ENCODE measurements around the gene FYN.

FYN gene

GRCh38 chr6:111674413-111674812, 198.8 kb downstream of the FYN start:
- H3K4me3 ChIP-seq (ENCODE audit: low read depth, low read length): no peak overlapping the region
- H3K27ac ChIP-seq (ENCODE audit: low read depth, low read length): no peak overlapping the region
- no peaks in the 10 kb centered on the region for H3K27me3 ChIP-seq (ENCODE audit: control insufficient read depth, insufficient read depth, low read length)
- H3K9ac ChIP-seq (ENCODE audit: low read depth, low read length): no peak overlapping the region
- peaks cover 31% of the 10 kb centered on the region for H3K36me3 ChIP-seq (ENCODE audit: control insufficient read depth, insufficient read depth, low read length)
- no peaks in the 10 kb centered on the region for H3K9me3 ChIP-seq (ENCODE audit: control insufficient read depth, insufficient read depth, low read length)
- H3K4me1 ChIP-seq (ENCODE audit: control insufficient read depth, insufficient read depth, low read length): peaks cover 31% of the 10 kb centered on the region

DNA sequence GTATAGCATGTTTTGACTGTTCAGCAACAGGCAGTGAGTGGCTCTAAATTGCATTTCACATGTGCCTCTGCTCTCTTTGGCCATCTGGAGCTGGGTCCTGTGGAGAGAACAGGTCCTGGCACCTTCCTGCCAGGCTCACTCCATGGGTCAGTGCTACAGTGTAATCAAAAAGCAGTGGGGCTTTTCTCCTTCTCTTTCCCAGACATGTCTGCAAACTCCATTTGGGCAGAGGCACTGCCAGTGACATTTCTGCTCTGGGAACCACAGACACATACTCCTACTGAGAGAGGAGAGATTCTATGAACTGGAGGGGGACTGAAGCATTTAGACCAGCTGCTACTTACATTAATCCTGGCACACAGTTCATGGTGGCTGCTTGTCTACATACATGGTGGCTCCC, 199.3 kb downstream of the FYN start:
- peaks cover 31% of the 10 kb centered on the region for H3K4me1 ChIP-seq (ENCODE audit: control insufficient read depth, insufficient read depth, low read length)
- H3K36me3 ChIP-seq (ENCODE audit: control insufficient read depth, insufficient read depth, low read length): peaks cover 31% of the 10 kb centered on the region
- no peaks in the 10 kb centered on the region for H3K9me3 ChIP-seq (ENCODE audit: control insufficient read depth, insufficient read depth, low read length)
- no peak overlapping the region for H3K4me3 ChIP-seq (ENCODE audit: low read depth, low read length)
- no peak overlapping the region for H3K9ac ChIP-seq (ENCODE audit: low read depth, low read length)
- H3K27ac ChIP-seq (ENCODE audit: low read depth, low read length): no peak overlapping the region
- H3K27me3 ChIP-seq (ENCODE audit: control insufficient read depth, insufficient read depth, low read length): no peaks in the 10 kb centered on the region

- Histone ChIP-seq H3K27me3 (ENCODE audit: control insufficient read depth, insufficient read depth, low read length) (no peaks in the 10 kb centered on the region), H3K27ac (ENCODE audit: low read depth, low read length) (no peak overlapping the region), H3K9ac (ENCODE audit: low read depth, low read length) (no peak overlapping the region), H3K4me3 (ENCODE audit: low read depth, low read length) (no peak overlapping the region), H3K9me3 (ENCODE audit: control insufficient read depth, insufficient read depth, low read length) (no peaks in the 10 kb centered on the region), H3K4me1 (ENCODE audit: control insufficient read depth, insufficient read depth, low read length) (peaks cover 31% of the 10 kb centered on the region), H3K36me3 (ENCODE audit: control insufficient read depth, insufficient read depth, low read length) (peaks cover 31% of the 10 kb centered on the region)
Observed at GRCh38 chr6:111673532-111673931, 199.7 kb downstream of the FYN start.

GRCh38 chr6:111672761-111673450, 200.3 kb downstream of the FYN start:
- Histone ChIP-seq H3K4me3 (ENCODE audit: low read depth, low read length) (no peak overlapping the region), H3K9ac (ENCODE audit: low read depth, low read length) (no peak overlapping the region), H3K36me3 (ENCODE audit: control insufficient read depth, insufficient read depth, low read length) (peaks cover 31% of the 10 kb centered on the region), H3K27ac (ENCODE audit: low read depth, low read length) (peak overlapping the region; percentile 37), H3K27me3 (ENCODE audit: control insufficient read depth, insufficient read depth, low read length) (no peaks in the 10 kb centered on the region), H3K9me3 (ENCODE audit: control insufficient read depth, insufficient read depth, low read length) (no peaks in the 10 kb centered on the region), H3K4me1 (ENCODE audit: control insufficient read depth, insufficient read depth, low read length) (peaks cover 31% of the 10 kb centered on the region)

DNA sequence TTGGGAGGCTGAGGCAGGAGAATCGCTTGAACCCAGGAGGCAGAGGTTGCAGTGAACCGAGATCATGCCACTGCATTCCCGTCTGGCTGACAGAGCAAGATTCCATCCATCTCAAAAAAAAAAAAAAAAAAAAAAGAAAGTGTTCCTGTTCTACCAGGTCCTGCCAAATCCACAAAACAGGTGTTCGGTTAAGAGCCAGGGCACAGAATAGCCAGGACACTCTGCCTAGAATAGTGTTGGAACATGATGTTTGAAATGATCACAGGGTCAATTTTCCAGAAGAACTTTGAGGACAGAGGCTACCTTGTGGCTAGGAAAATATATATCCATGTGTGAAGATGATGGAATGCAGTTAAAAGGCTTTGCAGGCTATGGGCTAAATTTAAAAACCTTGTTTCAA, 203.9 kb downstream of the FYN start:
- Histone ChIP-seq H3K4me1 (ENCODE audit: control insufficient read depth, insufficient read depth, low read length) (peaks cover 22% of the 10 kb centered on the region), H3K36me3 (ENCODE audit: control insufficient read depth, insufficient read depth, low read length) (peaks cover 28% of the 10 kb centered on the region), H3K9ac (ENCODE audit: low read depth, low read length) (no peak overlapping the region), H3K27ac (ENCODE audit: low read depth, low read length) (no peak overlapping the region), H3K27me3 (ENCODE audit: control insufficient read depth, insufficient read depth, low read length) (no peaks in the 10 kb centered on the region), H3K9me3 (ENCODE audit: control insufficient read depth, insufficient read depth, low read length) (no peaks in the 10 kb centered on the region), H3K4me3 (ENCODE audit: low read depth, low read length) (no peak overlapping the region)

DNA sequence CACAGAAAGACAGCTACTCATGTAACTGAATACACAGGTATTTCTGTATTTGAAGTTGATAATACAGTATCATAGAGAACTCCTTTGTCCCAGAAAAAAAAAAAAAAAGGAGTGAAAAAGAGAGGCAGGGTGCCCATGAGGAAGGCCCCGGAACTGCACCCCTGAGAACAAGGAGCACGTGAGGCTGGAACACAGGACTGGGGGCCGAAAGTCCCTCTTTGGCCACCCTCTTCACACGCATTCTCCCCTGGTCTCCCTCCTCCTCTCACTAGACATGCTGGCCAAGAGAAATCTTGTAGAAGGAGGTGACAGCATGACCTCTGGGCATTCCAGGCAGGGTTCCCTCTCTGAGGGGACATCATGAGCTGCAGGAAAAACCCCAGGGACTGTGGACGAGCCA, 204.8 kb downstream of the FYN start:
- Histone ChIP-seq H3K4me3 (ENCODE audit: low read depth, low read length) (no peak overlapping the region), H3K9me3 (ENCODE audit: control insufficient read depth, insufficient read depth, low read length) (no peaks in the 10 kb centered on the region), H3K36me3 (ENCODE audit: control insufficient read depth, insufficient read depth, low read length) (peaks cover 19% of the 10 kb centered on the region; the same call in 1 of the 2 replicates), H3K27ac (ENCODE audit: low read depth, low read length) (no peak overlapping the region), H3K4me1 (ENCODE audit: control insufficient read depth, insufficient read depth, low read length) (peaks cover 30% of the 10 kb centered on the region), H3K9ac (ENCODE audit: low read depth, low read length) (no peak overlapping the region), H3K27me3 (ENCODE audit: control insufficient read depth, insufficient read depth, low read length) (no peaks in the 10 kb centered on the region)

DNA sequence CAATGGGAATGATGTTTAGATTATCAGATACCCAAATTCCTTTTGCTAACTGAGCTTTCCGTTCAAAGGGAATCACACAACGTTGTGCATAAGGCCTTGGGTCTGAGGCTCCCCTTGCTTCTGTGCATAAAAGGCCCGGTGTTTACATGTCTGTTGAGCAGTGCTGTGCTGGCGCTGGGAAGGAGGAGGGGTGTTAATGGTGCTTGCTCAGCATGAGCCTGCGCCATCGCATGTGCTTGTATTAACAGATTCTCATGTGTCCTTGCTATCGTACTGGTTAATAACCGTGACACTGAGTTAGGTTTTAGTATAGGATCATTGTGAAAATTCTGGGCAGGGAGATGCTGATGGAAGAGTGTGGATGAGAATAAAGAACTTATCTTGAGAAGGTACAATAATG, 205.3 kb downstream of the FYN start:
- peaks cover 19% of the 10 kb centered on the region; the same call in 1 of the 2 replicates for H3K36me3 ChIP-seq (ENCODE audit: control insufficient read depth, insufficient read depth, low read length)
- H3K4me1 ChIP-seq (ENCODE audit: control insufficient read depth, insufficient read depth, low read length): peaks cover 31% of the 10 kb centered on the region
- H3K27me3 ChIP-seq (ENCODE audit: control insufficient read depth, insufficient read depth, low read length): no peaks in the 10 kb centered on the region
- no peak overlapping the region for H3K9ac ChIP-seq (ENCODE audit: low read depth, low read length)
- no peak overlapping the region for H3K4me3 ChIP-seq (ENCODE audit: low read depth, low read length)
- H3K27ac ChIP-seq (ENCODE audit: low read depth, low read length): no peak overlapping the region
- H3K9me3 ChIP-seq (ENCODE audit: control insufficient read depth, insufficient read depth, low read length): no peaks in the 10 kb centered on the region

DNA sequence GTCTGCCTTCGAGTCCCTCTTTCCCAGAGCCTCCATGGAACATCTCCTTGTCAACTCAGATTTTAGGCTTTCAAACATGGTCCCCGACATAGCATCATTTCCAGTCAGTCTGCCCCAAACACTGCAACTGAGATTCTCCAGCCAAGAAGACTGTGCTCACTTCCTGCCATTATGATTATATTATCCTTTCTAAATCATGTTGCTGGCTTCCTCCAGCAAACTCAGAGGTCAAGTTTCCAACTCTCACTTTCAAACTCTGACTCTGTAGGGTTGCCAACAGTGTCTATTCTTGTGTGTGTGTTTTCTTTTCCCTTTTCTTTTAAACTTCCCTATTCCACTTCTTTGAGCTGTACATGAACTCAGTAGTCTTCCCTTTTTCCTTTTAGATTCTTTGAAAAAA, 206.4 kb downstream of the FYN start:
- Histone ChIP-seq H3K9me3 (ENCODE audit: control insufficient read depth, insufficient read depth, low read length) (no peaks in the 10 kb centered on the region), H3K27me3 (ENCODE audit: control insufficient read depth, insufficient read depth, low read length) (no peaks in the 10 kb centered on the region), H3K4me1 (ENCODE audit: control insufficient read depth, insufficient read depth, low read length) (peaks cover 32% of the 10 kb centered on the region), H3K27ac (ENCODE audit: low read depth, low read length) (no peak overlapping the region), H3K9ac (ENCODE audit: low read depth, low read length) (no peak overlapping the region), H3K36me3 (ENCODE audit: control insufficient read depth, insufficient read depth, low read length) (peaks cover 12% of the 10 kb centered on the region; the same call in 1 of the 2 replicates), H3K4me3 (ENCODE audit: low read depth, low read length) (no peak overlapping the region)

DNA sequence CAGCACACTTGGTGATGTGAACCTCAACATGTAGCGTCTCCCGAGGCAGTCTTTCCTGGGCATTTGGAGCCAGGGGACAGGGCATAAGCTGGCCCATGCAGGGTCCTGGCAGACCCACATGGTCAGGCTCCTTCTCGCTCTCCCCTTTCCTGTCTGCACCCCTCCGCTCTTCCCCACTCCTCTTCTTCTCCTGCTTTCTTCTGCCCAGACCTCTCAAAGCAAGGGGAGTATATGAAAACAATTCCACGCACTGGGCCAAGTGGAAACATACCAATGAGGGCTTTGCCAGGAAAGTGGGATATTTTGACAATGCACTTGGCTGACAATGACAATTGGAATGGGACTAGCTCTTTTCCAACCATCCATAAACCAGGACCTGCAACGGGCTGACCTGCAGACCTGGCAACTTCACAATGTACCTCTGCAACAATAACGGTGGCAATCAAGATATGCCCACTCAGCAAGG, 208.7 kb downstream of the FYN start:
- H3K4me1 ChIP-seq (ENCODE audit: control insufficient read depth, insufficient read depth, low read length): peaks cover 48% of the 10 kb centered on the region
- H3K27me3 ChIP-seq (ENCODE audit: control insufficient read depth, insufficient read depth, low read length): no peaks in the 10 kb centered on the region
- no peaks in the 10 kb centered on the region; the same call in 1 of the 2 replicates for H3K36me3 ChIP-seq (ENCODE audit: control insufficient read depth, insufficient read depth, low read length)
- no peak overlapping the region for H3K4me3 ChIP-seq (ENCODE audit: low read depth, low read length)
- no peak overlapping the region for H3K27ac ChIP-seq (ENCODE audit: low read depth, low read length)
- no peaks in the 10 kb centered on the region for H3K9me3 ChIP-seq (ENCODE audit: control insufficient read depth, insufficient read depth, low read length)
- no peak overlapping the region for H3K9ac ChIP-seq (ENCODE audit: low read depth, low read length)

DNA sequence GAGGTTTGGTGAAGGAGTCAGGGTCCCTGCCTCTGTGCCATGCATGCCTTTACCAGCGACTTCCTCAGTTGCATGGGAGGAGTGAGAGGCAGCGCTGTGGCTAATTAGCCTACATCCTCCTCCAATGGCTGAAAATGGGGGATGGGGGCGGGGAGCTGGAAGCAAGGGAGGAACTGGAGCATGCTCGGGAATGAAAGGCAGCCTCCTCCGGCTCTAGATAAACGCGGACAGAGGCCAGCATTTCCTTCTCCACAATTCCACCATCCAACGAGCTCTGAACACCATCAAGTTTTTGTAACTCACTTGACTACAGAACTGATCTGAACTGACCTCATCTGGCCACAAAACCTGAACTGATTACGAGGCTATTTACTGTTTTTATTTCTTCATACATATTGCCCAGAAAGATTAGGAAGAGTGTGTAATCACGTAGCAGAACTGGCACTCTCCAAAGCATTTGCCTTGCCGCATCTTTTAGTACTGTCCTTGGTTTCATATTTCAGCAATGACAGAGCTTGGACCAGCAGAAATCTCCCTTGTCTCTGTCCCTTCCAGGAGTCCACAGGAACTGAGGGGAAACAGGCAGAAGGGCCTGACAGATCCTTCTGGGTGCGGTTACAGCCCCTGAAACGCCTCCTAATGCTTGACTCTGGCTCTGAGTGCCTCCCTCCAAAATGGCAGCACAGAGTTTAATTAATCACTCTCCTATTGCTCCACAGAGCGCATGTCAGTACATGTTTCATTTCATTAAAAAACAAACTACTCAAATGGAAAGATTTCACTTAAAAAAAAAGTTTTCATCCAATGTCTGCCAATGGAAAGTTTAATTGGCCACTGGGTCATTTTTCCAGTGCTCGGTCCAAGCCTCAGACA, 209.3 kb downstream of the FYN start:
- no peaks in the 10 kb centered on the region; the same call in 1 of the 2 replicates for H3K36me3 ChIP-seq (ENCODE audit: control insufficient read depth, insufficient read depth, low read length)

More for the DNA sequence above, 209.3 kb downstream of the FYN start:
- Histone ChIP-seq H3K27ac (ENCODE audit: low read depth, low read length) (peak overlapping the region; percentile 61), H3K4me1 (ENCODE audit: control insufficient read depth, insufficient read depth, low read length) (peaks cover 48% of the 10 kb centered on the region), H3K4me3 (ENCODE audit: low read depth, low read length) (peak overlapping the region; percentile 24; the same call in 1 of the 2 replicates), H3K27me3 (ENCODE audit: control insufficient read depth, insufficient read depth, low read length) (no peaks in the 10 kb centered on the region), H3K9ac (ENCODE audit: low read depth, low read length) (no peak overlapping the region), H3K9me3 (ENCODE audit: control insufficient read depth, insufficient read depth, low read length) (no peaks in the 10 kb centered on the region)

Data from HUES48 (cell line).